ENCODE results near the gene RNF144A. TPM values are rescaled to one million over a fixed set of nuclear protein-coding genes. Genes with fewer than 3 reads are reported as not detected.

The RNF144A gene
- total RNA-seq, 1 experiment from 2014 or later, result 0.21 TPM

DNA sequence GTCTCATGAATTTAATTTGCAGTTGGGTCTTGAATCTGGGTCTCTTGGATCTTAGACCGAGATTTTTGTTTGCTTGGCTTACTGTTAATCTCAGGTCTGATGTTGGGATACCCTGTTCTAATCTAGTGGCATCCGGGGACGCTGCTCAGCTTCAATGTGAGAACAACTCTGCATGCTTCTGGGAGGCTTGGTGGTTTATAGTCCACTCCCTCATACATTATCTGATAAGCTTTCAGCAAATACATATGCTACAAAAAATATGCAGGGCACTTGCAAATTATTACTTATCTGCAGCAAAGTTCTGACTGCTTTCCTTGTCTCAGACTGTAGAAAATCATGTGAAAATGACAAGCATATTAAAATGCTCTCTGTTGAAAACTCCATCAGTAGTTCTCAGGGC lies 39.4 kb downstream of the RNF144A start:
- intact Hi-C loops (cut with micrococcal nuclease), result no loop called here
- peaks cover 49% of the 10 kb centered on the region for H3K27me3 Mint-ChIP-seq (ENCODE audit: insufficient read depth, unreplicated experiment)
- no peak overlapping the region for H3K27ac Mint-ChIP-seq (ENCODE audit: low read depth, unreplicated experiment)
- BruUV-seq (replicated peaks), result no TSS peak
- no peaks in the 10 kb centered on the region for H3K36me3 Mint-ChIP-seq (ENCODE audit: insufficient read depth, unreplicated experiment)
- POLR2A ChIA-PET, result no interaction called here
- H3K4me3 Mint-ChIP-seq (ENCODE audit: unreplicated experiment), result no peak overlapping the region
- CTCF ChIA-PET, result interaction anchor here (0.6 kb wide), 1 partner anchor 52 kb away, joined by 3 read pairs; no protein-coding TSS in a partner anchor
- no peaks in the 10 kb centered on the region for H3K4me1 Mint-ChIP-seq (ENCODE audit: insufficient read depth, unreplicated experiment)
- TF ChIP-seq CTCF (IDR thresholded peaks at IDR 0.05; ENCODE audit: unreplicated experiment), result no peak
- no peak for DNase-seq (ENCODE audit: unreplicated experiment)
- no peaks in the 10 kb centered on the region for H3K9me3 Mint-ChIP-seq (ENCODE audit: unreplicated experiment)

GRCh38 chr2:6957031-6957714 lies 40.0 kb downstream of the RNF144A start:
- intact Hi-C loops (cut with micrococcal nuclease), result no loop called here
- no TSS peak for BruUV-seq (replicated peaks)
- DNase-seq (ENCODE audit: unreplicated experiment), result no peak
- Mint-ChIP-seq H3K4me1 (ENCODE audit: insufficient read depth, unreplicated experiment) (no peaks in the 10 kb centered on the region), H3K27ac (ENCODE audit: low read depth, unreplicated experiment) (no peak overlapping the region), H3K4me3 (ENCODE audit: unreplicated experiment) (no peak overlapping the region), H3K9me3 (ENCODE audit: unreplicated experiment) (no peaks in the 10 kb centered on the region), H3K36me3 (ENCODE audit: insufficient read depth, unreplicated experiment) (no peaks in the 10 kb centered on the region), H3K27me3 (ENCODE audit: insufficient read depth, unreplicated experiment) (peaks cover 47% of the 10 kb centered on the region)
- no peak for TF ChIP-seq CTCF (IDR thresholded peaks at IDR 0.05; ENCODE audit: unreplicated experiment)
- CTCF ChIA-PET, result interaction anchor here (0.6 to 1.2 kb wide), 2 partner anchors 51 to 126 kb away, joined by 3 read pairs; no protein-coding TSS in a partner anchor
- POLR2A ChIA-PET, result no interaction called here

DNA sequence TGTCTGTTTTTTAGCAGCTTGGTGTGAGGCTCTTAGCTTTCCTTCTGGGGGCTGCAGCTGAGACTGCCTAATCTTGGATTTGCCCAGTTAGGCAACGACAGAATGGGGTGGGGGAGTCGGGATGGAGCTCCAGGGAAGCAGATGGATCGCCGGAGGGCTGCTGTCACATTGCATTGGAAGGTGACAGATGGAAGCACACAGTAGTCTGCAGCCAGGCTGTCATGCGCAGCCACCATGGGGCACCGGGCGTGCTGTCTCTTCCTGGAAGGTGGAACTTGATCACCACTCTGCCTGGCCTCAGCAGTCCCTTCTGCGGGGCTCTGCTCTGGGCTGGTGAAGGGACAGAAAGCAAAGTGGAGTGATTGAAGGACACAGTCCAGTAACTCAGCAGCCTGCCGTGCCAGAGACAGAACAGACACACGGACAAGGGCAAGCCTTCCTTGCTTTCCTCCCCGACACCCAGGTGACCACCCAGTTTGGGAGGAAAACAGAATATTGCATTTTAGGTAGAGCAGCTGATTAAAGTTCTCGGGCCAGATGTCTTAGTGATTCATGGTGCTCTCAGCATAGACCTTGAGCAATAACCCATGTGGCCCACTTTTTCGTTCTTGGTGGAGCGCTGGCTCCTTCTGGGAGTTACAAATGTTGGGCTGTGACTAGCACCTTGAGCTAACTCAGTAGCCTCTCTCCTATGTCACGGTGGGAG lies 40.9 kb downstream of the RNF144A start:
- Mint-ChIP-seq H3K36me3 (ENCODE audit: insufficient read depth, unreplicated experiment) (no peaks in the 10 kb centered on the region), H3K9me3 (ENCODE audit: unreplicated experiment) (no peaks in the 10 kb centered on the region), H3K27me3 (ENCODE audit: insufficient read depth, unreplicated experiment) (peaks cover 56% of the 10 kb centered on the region), H3K4me3 (ENCODE audit: unreplicated experiment) (no peak overlapping the region), H3K27ac (ENCODE audit: low read depth, unreplicated experiment) (no peak overlapping the region), H3K4me1 (ENCODE audit: insufficient read depth, unreplicated experiment) (no peaks in the 10 kb centered on the region)
- intact Hi-C loops (cut with micrococcal nuclease), result no loop called here
- POLR2A ChIA-PET, result no interaction called here
- no peak for TF ChIP-seq CTCF (IDR thresholded peaks at IDR 0.05; ENCODE audit: unreplicated experiment)
- no TSS peak for BruUV-seq (replicated peaks)
- CTCF ChIA-PET, result interaction anchor here (1.2 kb wide), 1 partner anchor 125 kb away, joined by 3 read pairs; no protein-coding TSS in a partner anchor
- DNase-seq (ENCODE audit: unreplicated experiment), result peak; percentile 46

GRCh38 chr2:6958616-6959235 lies 41.5 kb downstream of the RNF144A start:
- BruUV-seq (replicated peaks), result no TSS peak
- Mint-ChIP-seq H3K4me1 (ENCODE audit: insufficient read depth, unreplicated experiment) (no peaks in the 10 kb centered on the region), H3K4me3 (ENCODE audit: unreplicated experiment) (no peak overlapping the region), H3K9me3 (ENCODE audit: unreplicated experiment) (no peaks in the 10 kb centered on the region), H3K27me3 (ENCODE audit: insufficient read depth, unreplicated experiment) (peaks cover 63% of the 10 kb centered on the region), H3K36me3 (ENCODE audit: insufficient read depth, unreplicated experiment) (no peaks in the 10 kb centered on the region), H3K27ac (ENCODE audit: low read depth, unreplicated experiment) (no peak overlapping the region)
- POLR2A ChIA-PET, result no interaction called here
- CTCF ChIA-PET, result interaction anchor here (1.2 kb wide), 1 partner anchor 125 kb away, joined by 3 read pairs; no protein-coding TSS in a partner anchor
- TF ChIP-seq CTCF (IDR thresholded peaks at IDR 0.05; ENCODE audit: unreplicated experiment), result no peak
- DNase-seq (ENCODE audit: unreplicated experiment), result peak; percentile 50
- intact Hi-C loops (cut with micrococcal nuclease), result no loop called here

All from MCF 10A (cell line).